ENCODE results near the gene EGLN3.

DNA sequence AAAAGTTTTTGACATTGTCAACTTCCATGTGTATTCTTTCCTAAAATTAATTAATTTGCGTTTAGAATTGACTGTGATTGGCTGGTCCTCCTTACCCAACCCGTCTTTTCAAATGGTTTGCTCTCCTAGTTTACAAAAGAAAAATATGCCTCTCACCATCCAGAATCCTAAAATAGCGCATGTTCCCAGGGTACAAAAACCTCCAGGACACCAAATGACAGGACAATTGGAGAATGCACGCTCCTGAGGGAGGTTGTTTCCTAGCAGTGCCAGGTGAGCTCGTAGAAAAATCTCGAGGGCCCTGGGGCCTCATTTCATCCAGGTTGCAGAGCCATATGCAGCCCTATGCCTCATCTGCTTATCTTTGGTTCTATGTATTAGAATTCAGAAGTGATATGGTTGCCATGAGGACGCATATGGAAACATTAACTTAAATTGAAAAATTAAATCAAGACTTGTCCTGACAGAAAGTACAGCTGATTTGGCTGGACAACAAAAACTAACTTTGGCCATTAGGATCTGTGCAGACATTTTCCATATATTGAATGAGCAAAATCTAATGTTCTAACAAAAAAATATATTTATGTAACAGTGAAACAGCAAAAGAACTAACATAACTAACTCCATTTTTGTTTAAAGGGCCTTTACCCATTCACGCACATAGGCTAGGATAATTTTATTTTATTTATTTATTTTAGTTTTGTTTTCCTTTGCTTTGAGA lies 28.2 kb upstream of the EGLN3 start:
- TF ChIP-seq, protein P1, sequence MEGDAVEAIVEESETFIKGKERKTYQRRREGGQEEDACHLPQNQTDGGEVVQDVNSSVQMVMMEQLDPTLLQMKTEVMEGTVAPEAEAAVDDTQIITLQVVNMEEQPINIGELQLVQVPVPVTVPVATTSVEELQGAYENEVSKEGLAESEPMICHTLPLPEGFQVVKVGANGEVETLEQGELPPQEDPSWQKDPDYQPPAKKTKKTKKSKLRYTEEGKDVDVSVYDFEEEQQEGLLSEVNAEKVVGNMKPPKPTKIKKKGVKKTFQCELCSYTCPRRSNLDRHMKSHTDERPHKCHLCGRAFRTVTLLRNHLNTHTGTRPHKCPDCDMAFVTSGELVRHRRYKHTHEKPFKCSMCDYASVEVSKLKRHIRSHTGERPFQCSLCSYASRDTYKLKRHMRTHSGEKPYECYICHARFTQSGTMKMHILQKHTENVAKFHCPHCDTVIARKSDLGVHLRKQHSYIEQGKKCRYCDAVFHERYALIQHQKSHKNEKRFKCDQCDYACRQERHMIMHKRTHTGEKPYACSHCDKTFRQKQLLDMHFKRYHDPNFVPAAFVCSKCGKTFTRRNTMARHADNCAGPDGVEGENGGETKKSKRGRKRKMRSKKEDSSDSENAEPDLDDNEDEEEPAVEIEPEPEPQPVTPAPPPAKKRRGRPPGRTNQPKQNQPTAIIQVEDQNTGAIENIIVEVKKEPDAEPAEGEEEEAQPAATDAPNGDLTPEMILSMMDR (IDR thresholded peaks at IDR 0.05; ENCODE audit: low read depth, low read length, missing input control): no peak
- no peak for TF ChIP-seq RAD21 (IDR thresholded peaks at IDR 0.05)
- TF ChIP-seq, protein P2, sequence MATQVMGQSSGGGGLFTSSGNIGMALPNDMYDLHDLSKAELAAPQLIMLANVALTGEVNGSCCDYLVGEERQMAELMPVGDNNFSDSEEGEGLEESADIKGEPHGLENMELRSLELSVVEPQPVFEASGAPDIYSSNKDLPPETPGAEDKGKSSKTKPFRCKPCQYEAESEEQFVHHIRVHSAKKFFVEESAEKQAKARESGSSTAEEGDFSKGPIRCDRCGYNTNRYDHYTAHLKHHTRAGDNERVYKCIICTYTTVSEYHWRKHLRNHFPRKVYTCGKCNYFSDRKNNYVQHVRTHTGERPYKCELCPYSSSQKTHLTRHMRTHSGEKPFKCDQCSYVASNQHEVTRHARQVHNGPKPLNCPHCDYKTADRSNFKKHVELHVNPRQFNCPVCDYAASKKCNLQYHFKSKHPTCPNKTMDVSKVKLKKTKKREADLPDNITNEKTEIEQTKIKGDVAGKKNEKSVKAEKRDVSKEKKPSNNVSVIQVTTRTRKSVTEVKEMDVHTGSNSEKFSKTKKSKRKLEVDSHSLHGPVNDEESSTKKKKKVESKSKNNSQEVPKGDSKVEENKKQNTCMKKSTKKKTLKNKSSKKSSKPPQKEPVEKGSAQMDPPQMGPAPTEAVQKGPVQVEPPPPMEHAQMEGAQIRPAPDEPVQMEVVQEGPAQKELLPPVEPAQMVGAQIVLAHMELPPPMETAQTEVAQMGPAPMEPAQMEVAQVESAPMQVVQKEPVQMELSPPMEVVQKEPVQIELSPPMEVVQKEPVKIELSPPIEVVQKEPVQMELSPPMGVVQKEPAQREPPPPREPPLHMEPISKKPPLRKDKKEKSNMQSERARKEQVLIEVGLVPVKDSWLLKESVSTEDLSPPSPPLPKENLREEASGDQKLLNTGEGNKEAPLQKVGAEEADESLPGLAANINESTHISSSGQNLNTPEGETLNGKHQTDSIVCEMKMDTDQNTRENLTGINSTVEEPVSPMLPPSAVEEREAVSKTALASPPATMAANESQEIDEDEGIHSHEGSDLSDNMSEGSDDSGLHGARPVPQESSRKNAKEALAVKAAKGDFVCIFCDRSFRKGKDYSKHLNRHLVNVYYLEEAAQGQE (IDR thresholded peaks at IDR 0.05): no peak

All from liver (tissue), 3 donors.